Spinal cord (tissue), 10 donors: ENCODE measurements around the gene EFNA1. TPM values are rescaled to one million over a fixed set of nuclear protein-coding genes. Genes with fewer than 3 reads are reported as not detected.

ENCODE experiments used
- DNase-seq, 6 donors: peaks; one replicate each; pipeline versions ENCODE4 v3.0.0 to v3.0.0-alpha.2; 2013 to 2015; ENCODE audit warnings: low spot score in 6 of 6, low read depth in 4 of 6
- H3K27ac ChIP-seq: one replicate; pipeline ENCODE4 v1.5.1; 2013; ENCODE audit warnings: low read depth, low read length, control low read depth
- H3K27me3 ChIP-seq: one replicate; pipeline ENCODE4 v1.6.1; 2013; ENCODE audit warnings: low read length; ENCODE audit not compliant: control insufficient read depth, insufficient read depth
- H3K36me3 ChIP-seq: one replicate; pipeline ENCODE4 v1.6.1; 2013; ENCODE audit warnings: low read length; ENCODE audit not compliant: control insufficient read depth, insufficient read depth
- H3K4me1 ChIP-seq: one replicate; pipeline ENCODE4 v1.6.1; 2013; ENCODE audit warnings: low read length; ENCODE audit not compliant: control insufficient read depth, insufficient read depth
- H3K4me3 ChIP-seq: one replicate; pipeline ENCODE4 v1.5.1; 2013; ENCODE audit warnings: low read depth, low read length, control low read depth
- H3K9me3 ChIP-seq: one replicate; pipeline ENCODE4 v1.6.1; 2013; ENCODE audit warnings: low read length; ENCODE audit not compliant: control insufficient read depth, insufficient read depth
- WGBS: methylation state at CpG from one replicate; pipeline ENCODE4 v1.1.5; 2013; ENCODE audit warnings: missing lambda C conversion rate; ENCODE audit not compliant: insufficient coverage; 5-methylcytosine and 5-hydroxymethylcytosine counted together
- long read RNA-seq, 4 donors: transcript quantifications; one replicate each; lab custom pipeline, GENCODE V29; 2026
- polyA plus RNA-seq, 2 donors: library from polyadenylated mRNA; unstranded; fragments of 120-200 nt; gene quantifications; one replicate each; pipeline ENCODE4 v1.2.1, GENCODE V29; 2013; ENCODE audit not compliant: insufficient read length in 2 of 2
- total RNA-seq, 2 donors: library from RNA; depleted of rRNA in 1 of 2; stranded (reverse); fragments of 120-200 nt in 1 of 2; fragments of >200 nt in 1 of 2; gene quantifications; one replicate each; pipeline versions ENCODE4 v1.2.3 to v1.2.4, GENCODE V29; 2013 to 2014
- donor health status: healthy.

EFNA1 gene
- total RNA-seq (10 to 100 TPM; 14.8 to 27.8 TPM), polyA plus RNA-seq (10 to 100 TPM; 17.9 to 23.3 TPM)
- long read RNA-seq, donor 1, transcript EFNA1-202 (5 exons, 1,926 nt): major isoform, 10 of 123 reads
- long read RNA-seq, donor 1, partial matches to known transcripts: 98 of 123 reads
- long read RNA-seq, donor 1, other reads (novel, unspliced or antisense): 13 of 123 reads
- long read RNA-seq, donor 2, partial matches to known transcripts: 0 of 1 reads
- long read RNA-seq, donor 2, other reads (novel, unspliced or antisense): 0 of 1 reads
- long read RNA-seq, donor 3, partial matches to known transcripts: 16 of 19 reads
- long read RNA-seq, donor 3, other reads (novel, unspliced or antisense): 0 of 19 reads
- long read RNA-seq, donor 4, transcript EFNA1-202 (5 exons, 1,926 nt): major isoform, 62 of 237 reads
- long read RNA-seq, donor 4, partial matches to known transcripts: 156 of 237 reads
- long read RNA-seq, donor 4, other reads (novel, unspliced or antisense): 12 of 237 reads

GRCh38 chr1:155127105-155127966 is at the start of gene EFNA1:
Gene EFNA1 (plus strand): TSS chr1:155127876. CDS start chr1:155127978, 102 bp downstream.
- peak in 2 of 6 donors; percentile 77 to 86 for DNase-seq
- no peaks in the 10 kb centered on the region for H3K9me3 ChIP-seq
- peak within 1 kb of the TSS; percentile 58 for H3K4me3 ChIP-seq
- peak within 1 kb of the TSS; percentile 61 for H3K27ac ChIP-seq
- peaks cover 3% of the 10 kb centered on the region for H3K36me3 ChIP-seq
- WGBS: under 1% methylated on average over 65 of the region's 76 CpGs
- peaks cover 60% of the 10 kb centered on the region for H3K27me3 ChIP-seq
- H3K4me1 ChIP-seq: peaks cover 57% of the 10 kb centered on the region

DNA sequence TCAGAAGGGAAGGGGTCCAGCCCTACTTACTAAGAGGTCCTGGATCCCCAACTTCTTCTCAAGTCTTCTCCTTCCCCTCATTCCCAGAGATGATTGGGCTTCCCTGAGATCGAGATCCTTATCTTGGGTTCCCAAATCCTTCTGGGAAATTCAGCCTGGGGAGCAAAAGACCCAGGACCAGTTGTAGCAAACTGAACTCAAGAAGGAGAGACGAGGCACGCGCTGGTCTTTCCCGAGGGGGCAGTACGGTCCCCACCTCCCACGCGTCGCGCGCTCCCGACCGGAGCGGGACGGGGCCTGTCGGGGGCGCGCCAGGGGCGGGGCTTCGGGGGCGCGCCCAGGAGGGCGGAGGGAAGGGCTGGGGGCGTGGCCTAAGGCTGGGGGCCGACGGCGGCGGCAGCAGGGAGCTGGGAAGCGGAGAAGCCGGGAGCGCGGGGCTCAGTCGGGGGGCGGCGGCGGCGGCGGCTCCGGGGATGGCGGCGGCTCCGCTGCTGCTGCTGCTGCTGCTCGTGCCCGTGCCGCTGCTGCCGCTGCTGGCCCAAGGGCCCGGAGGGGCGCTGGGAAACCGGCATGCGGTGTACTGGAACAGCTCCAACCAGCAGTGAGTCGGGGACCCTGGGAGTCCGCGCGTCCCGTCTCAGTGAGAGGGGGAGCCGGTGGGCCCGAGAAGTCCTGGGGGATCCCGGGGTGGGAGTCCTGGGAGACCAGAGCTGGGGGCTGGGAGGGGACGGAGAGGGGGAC is 49.0 kb upstream of the EFNA1 start, which contains the start of gene EFNA3:
Gene EFNA3, plus strand, starts transcription at position 369 of the 741 bp plus-strand sequence. Its CDS starts 105 bp downstream, at position 474.
- H3K4me3 ChIP-seq: peak within 1 kb of the TSS; percentile 47
- H3K36me3 ChIP-seq: peaks cover 7% of the 10 kb centered on the region
- no peaks in the 10 kb centered on the region for H3K9me3 ChIP-seq
- H3K27ac ChIP-seq: no peak within 1 kb of the TSS
- WGBS: 1% methylated on average over 59 of the region's 59 CpGs
- peaks cover 54% of the 10 kb centered on the region for H3K4me1 ChIP-seq
- peaks cover 38% of the 10 kb centered on the region for H3K27me3 ChIP-seq
- DNase-seq: peak in 3 of 6 donors; percentile 76 to 95 (median 93)

DNA sequence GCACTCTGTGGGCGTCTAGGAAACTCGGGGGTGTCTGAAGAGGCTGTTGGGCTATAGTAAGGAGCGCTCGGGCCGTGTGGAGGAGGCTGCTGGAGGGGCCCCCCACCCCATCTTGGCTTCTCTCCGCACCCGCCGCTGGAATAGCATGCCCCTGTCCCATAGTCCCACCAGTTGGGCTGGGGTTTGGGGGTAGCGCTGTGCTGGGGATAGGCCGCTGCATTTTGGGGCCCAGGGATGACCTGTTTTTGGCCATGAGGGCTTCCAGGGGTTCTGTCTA is 48.5 kb upstream of the EFNA1 start:
- peaks cover 38% of the 10 kb centered on the region for H3K27me3 ChIP-seq
- H3K4me1 ChIP-seq: peaks cover 59% of the 10 kb centered on the region
- no peak for DNase-seq

GRCh38 chr1:155079487-155080311 is 48.0 kb upstream of the EFNA1 start:
- DNase-seq: peak in 2 of 6 donors; percentile 53 to 82
- Histone ChIP-seq H3K27me3 (peaks cover 40% of the 10 kb centered on the region), H3K9me3 (no peaks in the 10 kb centered on the region), H3K4me1 (peaks cover 65% of the 10 kb centered on the region), H3K4me3 (peak overlapping the region; percentile 47), H3K36me3 (peaks cover 7% of the 10 kb centered on the region), H3K27ac (no peak overlapping the region)
- WGBS: under 1% methylated on average over 56 of the region's 67 CpGs

More for the DNA sequence above, 48.5 kb upstream of the EFNA1 start:
- WGBS: 0% methylated on average over 6 of the region's 10 CpGs
- no peaks in the 10 kb centered on the region for H3K9me3 ChIP-seq
- peak overlapping the region; percentile 47 for H3K4me3 ChIP-seq
- peaks cover 7% of the 10 kb centered on the region for H3K36me3 ChIP-seq
- H3K27ac ChIP-seq: no peak overlapping the region

- H3K4me3 ChIP-seq: peak overlapping the region; percentile 47
- peak in 3 of 6 donors; percentile 84 to 97 (median 92) for DNase-seq
- H3K27ac ChIP-seq: peak overlapping the region; percentile 58
- H3K27me3 ChIP-seq: peaks cover 40% of the 10 kb centered on the region
- peaks cover 7% of the 10 kb centered on the region for H3K36me3 ChIP-seq
- H3K9me3 ChIP-seq: no peaks in the 10 kb centered on the region
- WGBS: under 1% methylated on average over 49 of the region's 71 CpGs
- peaks cover 68% of the 10 kb centered on the region for H3K4me1 ChIP-seq
These were observed 47.1 kb upstream of the EFNA1 start for GRCh38 chr1:155080312-155081228.

DNA sequence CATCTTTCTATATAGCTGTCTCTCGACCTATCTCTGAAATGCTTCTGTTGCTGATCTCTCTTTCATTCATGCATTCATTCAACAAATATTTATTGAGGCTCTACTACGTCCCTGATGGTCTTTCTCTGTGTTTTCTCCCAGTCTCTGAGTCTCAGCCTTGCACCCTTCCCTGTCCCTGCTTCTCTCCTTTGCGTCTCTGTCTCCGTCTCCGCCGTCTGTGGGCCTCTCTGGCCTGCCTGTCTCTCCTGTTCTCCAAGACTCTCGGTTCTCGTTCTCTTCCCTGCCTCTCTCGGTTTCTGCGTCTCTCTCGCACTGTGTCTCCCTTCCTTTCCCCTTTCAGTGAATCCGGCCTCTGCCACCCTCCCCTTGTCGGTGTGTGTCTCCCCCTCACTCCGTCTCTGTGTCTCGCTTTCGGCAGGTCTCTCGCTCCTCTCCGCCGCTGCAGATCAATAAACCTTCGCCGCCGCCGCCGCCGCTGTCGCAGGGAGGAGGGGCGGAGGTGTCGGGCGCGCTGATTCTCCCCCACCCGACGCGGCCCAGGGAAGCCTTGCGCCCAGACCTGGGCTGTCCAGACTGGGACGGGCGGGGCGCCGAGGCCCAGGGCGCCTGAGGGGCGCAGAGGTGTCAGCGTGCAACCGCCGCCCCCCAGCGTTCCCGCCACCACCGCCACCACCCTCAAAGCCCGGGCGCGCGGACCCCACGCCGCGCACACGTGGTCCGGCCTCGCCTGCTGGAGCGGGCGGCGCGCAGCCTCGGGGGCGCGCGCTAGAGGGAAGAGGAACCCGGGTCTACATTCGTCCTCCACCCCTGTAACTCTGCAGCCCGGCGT is 46.0 kb upstream of the EFNA1 start:
- Histone ChIP-seq H3K27ac (peak overlapping the region; percentile 52), H3K27me3 (peaks cover 40% of the 10 kb centered on the region), H3K4me1 (peaks cover 79% of the 10 kb centered on the region), H3K4me3 (peak overlapping the region; percentile 47), H3K9me3 (no peaks in the 10 kb centered on the region), H3K36me3 (peaks cover 17% of the 10 kb centered on the region)
- peak in 2 of 6 donors; percentile 59 to 74 for DNase-seq
- 5% methylated on average over 65 of the region's 68 CpGs for WGBS

- Histone ChIP-seq H3K4me3 (no peak overlapping the region), H3K27me3 (peaks cover 40% of the 10 kb centered on the region), H3K4me1 (peaks cover 81% of the 10 kb centered on the region), H3K27ac (no peak overlapping the region), H3K9me3 (no peaks in the 10 kb centered on the region), H3K36me3 (peaks cover 25% of the 10 kb centered on the region)
- no peak for DNase-seq
- 14% methylated on average over 17 of the region's 36 CpGs for WGBS
These were observed 45.2 kb upstream of the EFNA1 start for GRCh38 chr1:155082301-155083051.
